ENCODE measurements around the gene EEF1A1. TPM values are rescaled to one million over a fixed set of nuclear protein-coding genes. Genes with fewer than 3 reads are reported as not detected.
A peak's percentile ranks its signal among the peaks of the same experiment; 100 is the strongest.
"Not testable (repeated sequence)": the region's sequence is repeated elsewhere in the genome, so short reads cannot be mapped to it uniquely, and the experiment has no call there.

Gene EEF1A1
- total RNA-seq, 1 donor from 2014 or later: 6,372 TPM

DNA sequence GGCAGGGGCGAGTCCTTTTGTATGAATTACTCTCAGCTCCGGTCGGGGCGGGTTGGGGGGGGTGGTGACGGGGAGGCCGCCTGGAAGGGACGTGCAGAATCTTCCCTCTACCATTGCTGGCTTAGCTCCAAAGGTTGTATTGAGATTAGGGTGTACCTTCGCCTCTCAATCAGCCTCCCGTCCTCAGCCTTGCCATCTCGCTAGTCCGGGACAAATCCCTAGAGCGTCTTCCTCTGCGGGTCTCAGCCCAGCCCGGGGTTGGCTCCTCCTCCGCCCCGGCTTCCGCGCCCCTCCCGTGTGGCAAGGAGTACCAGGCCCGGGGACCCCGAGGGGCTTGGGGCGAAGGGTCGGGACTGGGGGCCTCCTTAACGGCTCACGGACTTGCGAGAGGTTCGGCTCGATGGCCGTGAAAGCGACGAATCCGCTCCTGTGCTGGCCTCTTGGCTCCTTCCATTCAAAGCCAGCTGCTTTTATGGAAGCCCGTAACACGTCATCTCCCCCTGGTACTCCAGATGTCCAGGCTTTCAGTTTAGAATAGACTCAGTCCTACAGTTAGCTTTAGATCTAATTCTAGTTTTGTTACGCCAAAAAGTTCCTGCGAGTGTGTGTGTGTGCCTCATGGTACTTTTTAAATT, 636 bp upstream of the EEF1A1 start:
- peak; percentile 87 for DNase-seq
- H3K36me3 Mint-ChIP-seq (ENCODE audit: unreplicated experiment): peaks cover 19% of the 10 kb centered on the region

DNA sequence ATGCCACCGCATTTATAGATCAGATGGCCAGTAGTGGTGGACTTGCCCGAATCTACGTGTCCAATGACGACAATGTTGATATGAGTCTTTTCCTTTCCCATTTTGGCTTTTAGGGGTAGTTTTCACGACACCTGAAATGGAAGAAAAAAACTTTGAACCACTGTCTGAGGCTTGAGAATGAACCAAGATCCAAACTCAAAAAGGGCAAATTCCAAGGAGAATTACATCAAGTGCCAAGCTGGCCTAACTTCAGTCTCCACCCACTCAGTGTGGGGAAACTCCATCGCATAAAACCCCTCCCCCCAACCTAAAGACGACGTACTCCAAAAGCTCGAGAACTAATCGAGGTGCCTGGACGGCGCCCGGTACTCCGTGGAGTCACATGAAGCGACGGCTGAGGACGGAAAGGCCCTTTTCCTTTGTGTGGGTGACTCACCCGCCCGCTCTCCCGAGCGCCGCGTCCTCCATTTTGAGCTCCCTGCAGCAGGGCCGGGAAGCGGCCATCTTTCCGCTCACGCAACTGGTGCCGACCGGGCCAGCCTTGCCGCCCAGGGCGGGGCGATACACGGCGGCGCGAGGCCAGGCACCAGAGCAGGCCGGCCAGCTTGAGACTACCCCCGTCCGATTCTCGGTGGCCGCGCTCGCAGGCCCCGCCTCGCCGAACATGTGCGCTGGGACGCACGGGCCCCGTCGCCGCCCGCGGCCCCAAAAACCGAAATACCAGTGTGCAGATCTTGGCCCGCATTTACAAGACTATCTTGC, 725 bp downstream of the EEF1A1 start:
- Mint-ChIP-seq H3K4me1 (ENCODE audit: low read depth, unreplicated experiment) (peaks cover 18% of the 10 kb centered on the region), H3K27me3 (ENCODE audit: unreplicated experiment) (peaks cover 26% of the 10 kb centered on the region), H3K4me3 (ENCODE audit: unreplicated experiment) (peak overlapping the region; percentile 86), H3K27ac (ENCODE audit: unreplicated experiment) (peak overlapping the region; percentile 100), H3K9me3 (ENCODE audit: unreplicated experiment) (peaks cover 28% of the 10 kb centered on the region), H3K36me3 (ENCODE audit: unreplicated experiment) (peaks cover 19% of the 10 kb centered on the region)
- TF ChIP-seq, protein P1, sequence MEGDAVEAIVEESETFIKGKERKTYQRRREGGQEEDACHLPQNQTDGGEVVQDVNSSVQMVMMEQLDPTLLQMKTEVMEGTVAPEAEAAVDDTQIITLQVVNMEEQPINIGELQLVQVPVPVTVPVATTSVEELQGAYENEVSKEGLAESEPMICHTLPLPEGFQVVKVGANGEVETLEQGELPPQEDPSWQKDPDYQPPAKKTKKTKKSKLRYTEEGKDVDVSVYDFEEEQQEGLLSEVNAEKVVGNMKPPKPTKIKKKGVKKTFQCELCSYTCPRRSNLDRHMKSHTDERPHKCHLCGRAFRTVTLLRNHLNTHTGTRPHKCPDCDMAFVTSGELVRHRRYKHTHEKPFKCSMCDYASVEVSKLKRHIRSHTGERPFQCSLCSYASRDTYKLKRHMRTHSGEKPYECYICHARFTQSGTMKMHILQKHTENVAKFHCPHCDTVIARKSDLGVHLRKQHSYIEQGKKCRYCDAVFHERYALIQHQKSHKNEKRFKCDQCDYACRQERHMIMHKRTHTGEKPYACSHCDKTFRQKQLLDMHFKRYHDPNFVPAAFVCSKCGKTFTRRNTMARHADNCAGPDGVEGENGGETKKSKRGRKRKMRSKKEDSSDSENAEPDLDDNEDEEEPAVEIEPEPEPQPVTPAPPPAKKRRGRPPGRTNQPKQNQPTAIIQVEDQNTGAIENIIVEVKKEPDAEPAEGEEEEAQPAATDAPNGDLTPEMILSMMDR (IDR thresholded peaks at IDR 0.05; ENCODE audit: partially characterized antibody, unreplicated experiment): no peak
- peak; percentile 94 for DNase-seq

More for the DNA sequence above, 636 bp upstream of the EEF1A1 start:
- H3K27me3 Mint-ChIP-seq (ENCODE audit: unreplicated experiment): peaks cover 26% of the 10 kb centered on the region
- H3K9me3 Mint-ChIP-seq (ENCODE audit: unreplicated experiment): peaks cover 28% of the 10 kb centered on the region
- peak overlapping the region; percentile 94 for H3K4me3 Mint-ChIP-seq (ENCODE audit: unreplicated experiment)
- peak overlapping the region; percentile 100 for H3K27ac Mint-ChIP-seq (ENCODE audit: unreplicated experiment)
- TF ChIP-seq, protein P1 (IDR thresholded peaks at IDR 0.05; ENCODE audit: partially characterized antibody, unreplicated experiment): no peak
- H3K4me1 Mint-ChIP-seq (ENCODE audit: low read depth, unreplicated experiment): peaks cover 15% of the 10 kb centered on the region

DNA sequence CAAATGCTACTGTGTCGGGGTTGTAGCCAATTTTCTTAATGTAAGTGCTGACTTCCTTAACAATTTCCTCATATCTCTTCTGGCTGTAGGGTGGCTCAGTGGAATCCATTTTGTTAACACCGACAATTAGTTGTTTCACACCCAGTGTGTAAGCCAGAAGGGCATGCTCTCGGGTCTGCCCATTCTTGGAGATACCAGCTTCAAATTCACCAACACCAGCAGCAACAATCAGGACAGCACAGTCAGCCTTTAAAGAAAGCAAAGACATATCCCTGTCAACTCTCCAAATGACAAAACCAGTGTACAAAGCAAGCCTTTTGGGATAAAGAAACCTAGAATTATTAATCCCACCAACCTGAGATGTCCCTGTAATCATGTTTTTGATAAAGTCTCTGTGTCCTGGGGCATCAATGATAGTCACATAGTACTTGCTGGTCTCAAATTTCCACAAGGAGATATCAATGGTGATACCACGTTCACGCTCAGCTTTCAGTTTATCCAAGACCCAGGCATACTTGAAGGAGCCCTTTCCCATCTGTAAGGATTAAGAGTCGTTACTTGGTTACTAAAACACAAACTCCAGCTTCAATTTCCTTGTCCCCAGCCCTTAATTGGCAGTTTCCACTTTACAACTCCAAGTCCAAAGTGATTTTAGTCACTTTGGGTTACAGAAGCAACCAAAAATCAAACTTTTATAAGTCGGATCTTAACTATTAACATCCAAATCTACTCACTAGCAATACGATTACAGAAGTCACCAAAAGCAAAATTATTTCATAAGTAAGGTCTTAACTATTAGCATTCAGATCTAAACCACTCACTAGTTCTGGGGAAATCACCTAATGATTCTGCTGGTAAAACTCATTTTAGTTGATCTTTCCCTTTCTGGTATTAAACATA, 1.6 kb downstream of the EEF1A1 start:
- Mint-ChIP-seq H3K4me1 (ENCODE audit: low read depth, unreplicated experiment) (peaks cover 18% of the 10 kb centered on the region), H3K27ac (ENCODE audit: unreplicated experiment) (peak overlapping the region; percentile 100), H3K27me3 (ENCODE audit: unreplicated experiment) (peaks cover 26% of the 10 kb centered on the region), H3K36me3 (ENCODE audit: unreplicated experiment) (peaks cover 19% of the 10 kb centered on the region), H3K4me3 (ENCODE audit: unreplicated experiment) (peak overlapping the region; percentile 86), H3K9me3 (ENCODE audit: unreplicated experiment) (peaks cover 28% of the 10 kb centered on the region)
- not testable (repeated sequence) for DNase-seq

DNA sequence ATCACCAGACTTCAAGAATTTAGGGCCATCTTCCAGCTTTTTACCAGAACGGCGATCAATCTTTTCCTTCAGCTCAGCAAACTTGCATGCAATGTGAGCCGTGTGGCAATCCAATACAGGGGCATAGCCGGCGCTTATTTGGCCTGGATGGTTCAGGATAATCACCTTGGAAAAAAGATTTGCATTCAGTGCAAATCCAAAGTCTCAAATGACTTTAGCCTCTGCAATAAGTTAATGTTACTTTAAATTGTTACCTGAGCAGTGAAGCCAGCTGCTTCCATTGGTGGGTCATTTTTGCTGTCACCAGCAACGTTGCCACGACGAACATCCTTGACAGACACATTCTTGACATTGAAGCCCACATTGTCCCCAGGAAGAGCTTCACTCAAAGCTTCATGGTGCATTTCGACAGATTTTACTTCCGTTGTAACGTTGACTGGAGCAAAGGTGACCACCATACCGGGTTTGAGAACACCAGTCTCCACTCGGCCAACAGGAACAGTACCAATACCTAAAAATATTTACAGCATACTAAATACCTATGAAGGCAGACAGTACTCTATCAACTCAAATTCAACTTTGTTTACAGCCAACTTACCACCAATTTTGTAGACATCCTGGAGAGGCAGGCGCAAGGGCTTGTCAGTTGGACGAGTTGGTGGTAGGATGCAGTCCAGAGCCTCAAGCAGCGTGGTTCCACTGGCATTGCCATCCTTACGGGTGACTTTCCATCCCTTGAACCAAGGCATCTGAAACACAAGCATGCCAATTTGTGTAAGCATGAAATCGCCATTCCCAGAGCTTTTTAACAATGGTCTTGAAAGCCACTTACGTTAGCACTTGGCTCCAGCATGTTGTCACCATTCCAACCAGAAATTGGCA, 2.5 kb downstream of the EEF1A1 start:
- Mint-ChIP-seq H3K36me3 (ENCODE audit: unreplicated experiment) (peaks cover 19% of the 10 kb centered on the region), H3K4me3 (ENCODE audit: unreplicated experiment) (peak overlapping the region; percentile 86), H3K9me3 (ENCODE audit: unreplicated experiment) (peaks cover 25% of the 10 kb centered on the region), H3K4me1 (ENCODE audit: low read depth, unreplicated experiment) (peaks cover 18% of the 10 kb centered on the region), H3K27me3 (ENCODE audit: unreplicated experiment) (peaks cover 23% of the 10 kb centered on the region), H3K27ac (ENCODE audit: unreplicated experiment) (peak overlapping the region; percentile 26)
- DNase-seq: not testable (repeated sequence)

DNA sequence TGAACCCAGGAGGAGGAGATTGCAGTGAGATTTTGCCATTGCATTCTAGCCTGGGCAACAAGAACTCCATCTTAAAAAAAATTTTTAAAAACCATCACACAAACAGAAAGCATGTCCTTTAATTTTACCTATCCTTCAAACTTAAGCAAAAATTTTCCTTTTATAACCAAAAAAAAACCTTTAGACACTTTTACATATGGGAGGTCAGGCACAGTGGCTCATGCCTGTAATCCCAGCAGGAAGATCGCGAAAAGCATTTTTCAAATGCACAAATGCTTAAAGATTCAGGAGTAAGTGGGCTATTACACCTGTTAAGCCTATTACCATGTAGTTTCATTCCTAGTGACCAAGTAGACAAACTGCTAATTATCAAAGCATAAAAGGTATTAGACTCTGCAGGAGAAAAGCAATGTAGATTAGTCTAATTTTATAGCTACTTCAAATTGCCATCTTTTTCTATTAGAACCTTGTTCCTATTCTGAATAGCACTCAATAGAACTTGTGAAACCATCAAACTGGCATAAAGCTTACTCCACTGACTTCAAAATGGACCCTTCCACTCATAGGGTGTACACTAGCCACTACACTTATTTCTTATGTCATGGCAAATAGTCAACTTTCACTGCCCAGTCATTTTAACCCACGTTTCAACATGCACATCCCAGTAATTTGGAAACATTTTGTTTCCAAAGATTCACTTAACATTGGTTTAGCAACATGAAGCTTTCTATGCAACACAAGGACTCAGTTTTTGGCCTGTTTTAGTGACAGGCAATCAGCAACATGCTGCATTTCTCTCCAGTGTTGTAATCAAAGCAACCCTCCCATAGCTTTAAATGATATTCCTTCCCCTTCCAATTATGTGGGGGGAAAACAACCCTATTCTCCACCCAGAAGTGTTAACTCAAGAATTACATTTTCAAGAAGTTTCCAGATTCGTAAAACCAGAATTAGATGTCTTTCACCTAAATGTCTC, 4.0 kb downstream of the EEF1A1 start:
- H3K4me1 Mint-ChIP-seq (ENCODE audit: low read depth, unreplicated experiment): peaks cover 18% of the 10 kb centered on the region

More for the DNA sequence above, 4.0 kb downstream of the EEF1A1 start:
- no peak for DNase-seq
- peak overlapping the region; percentile 15 for H3K27ac Mint-ChIP-seq (ENCODE audit: unreplicated experiment)
- peaks cover 21% of the 10 kb centered on the region for H3K27me3 Mint-ChIP-seq (ENCODE audit: unreplicated experiment)
- TF ChIP-seq, protein P1 (IDR thresholded peaks at IDR 0.05; ENCODE audit: partially characterized antibody, unreplicated experiment): no peak
- peaks cover 19% of the 10 kb centered on the region for H3K36me3 Mint-ChIP-seq (ENCODE audit: unreplicated experiment)
- H3K4me3 Mint-ChIP-seq (ENCODE audit: unreplicated experiment): peak overlapping the region; percentile 53
- peaks cover 22% of the 10 kb centered on the region for H3K9me3 Mint-ChIP-seq (ENCODE audit: unreplicated experiment)

Data from glutamatergic neuron (in vitro differentiated cells).